SK-N-SH treated with all-trans-retinoic acid at 6 μM for 48 hours (cell line): Measurements from ENCODE around the gene URAD.

Experiments
- CREB5 ChIP-seq: fragments of 250-450 bp; sonication (Bioruptor Pico); IDR thresholded peaks from 2 replicates; pipeline ENCODE4 v1.5.1; 2020; ENCODE audit warnings: low read depth, mild to moderate bottlenecking, moderate library complexity
- CSDC2 ChIP-seq: fragments of 250-450 bp; sonication (Bioruptor Pico); IDR thresholded peaks from 2 replicates; pipeline ENCODE4 v1.5.0; 2020; ENCODE audit warnings: mild to moderate bottlenecking, moderate library complexity
- GLIS3 ChIP-seq: fragments of 250-450 bp; sonication (Bioruptor Pico); IDR thresholded peaks from 2 replicates; pipeline ENCODE4 v1.5.0; 2020; ENCODE audit warnings: mild to moderate bottlenecking, moderate library complexity
- OSR1 ChIP-seq: fragments of 250-450 bp; sonication (Bioruptor Pico); IDR thresholded peaks from 2 replicates; pipeline ENCODE4 v1.8.0; 2022; ENCODE audit warnings: moderate library complexity, mild to moderate bottlenecking, inconsistent platforms
- RARB ChIP-seq: fragments of 250-450 bp; sonication (Bioruptor Pico); IDR thresholded peaks from 2 replicates; pipeline ENCODE4 v1.8.0; 2021; ENCODE audit warnings: mild to moderate bottlenecking, moderate library complexity
- SNAI2 ChIP-seq: fragments of 250-450 bp; sonication (Bioruptor Pico); IDR thresholded peaks from 2 replicates; pipeline ENCODE4 v1.5.0; 2020; ENCODE audit warnings: mild to moderate bottlenecking, moderate library complexity
- TOX ChIP-seq: fragments of 250-450 bp; sonication (Bioruptor Pico); IDR thresholded peaks from 2 replicates; pipeline ENCODE4 v1.8.0; 2021; ENCODE audit warnings: mild to moderate bottlenecking, moderate library complexity, borderline replicate concordance
- ZC3H10 ChIP-seq: fragments of 250-450 bp; sonication (Bioruptor Pico); IDR thresholded peaks from 2 replicates; pipeline ENCODE4 v1.5.1; 2021; ENCODE audit warnings: mild to moderate bottlenecking, moderate library complexity
- ZFP3 ChIP-seq: fragments of 250-450 bp; sonication (Bioruptor Pico); IDR thresholded peaks from 2 replicates; pipeline ENCODE4 v1.5.0; 2020; ENCODE audit warnings: mild to moderate bottlenecking, moderate library complexity
- ZFP30 ChIP-seq: fragments of 450-650 bp; formaldehyde crosslinking; IDR thresholded peaks from 2 replicates; pipeline ENCODE4 v1.5.0; 2022; ENCODE audit warnings: mild to moderate bottlenecking, moderate library complexity
- ZNF70 ChIP-seq: fragments of 450-650 bp; formaldehyde crosslinking; IDR thresholded peaks from 2 replicates; pipeline ENCODE4 v1.5.0; 2020; ENCODE audit warnings: mild to moderate bottlenecking, moderate library complexity

- TF ChIP-seq GLIS3 (CRISPR knock-in tag) (no peak), TOX (no peak), RARB (no peak), ZFP30 (no peak), ZC3H10 (no peak), CSDC2 (CRISPR knock-in tag) (no peak), ZFP3 (CRISPR knock-in tag) (no peak), SNAI2 (CRISPR knock-in tag) (no peak), ZNF70 (CRISPR knock-in tag) (no peak), OSR1 (CRISPR knock-in tag) (no peak), CREB5 (no peak)
Measured at GRCh38 chr13:27965343-27965739, 23.2 kb downstream of the URAD start.
